Measurements from ENCODE around the gene UGT1A4. TPM values are rescaled to one million over a fixed set of nuclear protein-coding genes. Genes with fewer than 3 reads are reported as not detected.

Gene UGT1A4
- polyA plus RNA-seq, 1 donor = not detected

Other genes starting within 250 kb of the UGT1A4 start
- gene USP40, start 152.0 kb upstream of the UGT1A4 start, polyA plus RNA-seq (ENCODE audit: insufficient read length) = 21.3 TPM
- not detected for gene UGT1A8, start 101.1 kb upstream of the UGT1A4 start, polyA plus RNA-seq (ENCODE audit: insufficient read length)
- not detected for gene UGT1A10, start 82.3 kb upstream of the UGT1A4 start, polyA plus RNA-seq (ENCODE audit: insufficient read length)
- not detected for gene UGT1A9, start 46.8 kb upstream of the UGT1A4 start, polyA plus RNA-seq (ENCODE audit: insufficient read length)
- not detected for gene UGT1A7, start 36.8 kb upstream of the UGT1A4 start, polyA plus RNA-seq (ENCODE audit: insufficient read length)
- gene UGT1A6, start 25.8 kb upstream of the UGT1A4 start, polyA plus RNA-seq (ENCODE audit: insufficient read length) = not detected
- gene UGT1A5, start 5.8 kb upstream of the UGT1A4 start, polyA plus RNA-seq (ENCODE audit: insufficient read length) = not detected
- not detected for gene UGT1A3, start 10.3 kb downstream of the UGT1A4 start, polyA plus RNA-seq (ENCODE audit: insufficient read length)
- 0.08 TPM for gene UGT1A1, start 41.5 kb downstream of the UGT1A4 start, polyA plus RNA-seq (ENCODE audit: insufficient read length)
- gene MROH2A, start 59.6 kb downstream of the UGT1A4 start, polyA plus RNA-seq (ENCODE audit: insufficient read length) = not detected
- gene HJURP, start 135.8 kb downstream of the UGT1A4 start, polyA plus RNA-seq (ENCODE audit: insufficient read length) = 10.0 TPM
- gene TRPM8, start 198.6 kb downstream of the UGT1A4 start, polyA plus RNA-seq (ENCODE audit: insufficient read length) = 0.25 TPM

Data from forelimb muscle (tissue), 1 donor.